T-helper 22 cell (primary cell): ENCODE measurements around the gene CTNND2.

Source experiments
- DNase-seq: peaks from one replicate; pipeline ENCODE4 v3.0.0-alpha.2; 2020; ENCODE audit warnings: low read depth

CTNND2 gene

GRCh38 chr5:11164531-11165294 lies 739.5 kb downstream of the CTNND2 start:
- DNase-seq = no peak

DNA sequence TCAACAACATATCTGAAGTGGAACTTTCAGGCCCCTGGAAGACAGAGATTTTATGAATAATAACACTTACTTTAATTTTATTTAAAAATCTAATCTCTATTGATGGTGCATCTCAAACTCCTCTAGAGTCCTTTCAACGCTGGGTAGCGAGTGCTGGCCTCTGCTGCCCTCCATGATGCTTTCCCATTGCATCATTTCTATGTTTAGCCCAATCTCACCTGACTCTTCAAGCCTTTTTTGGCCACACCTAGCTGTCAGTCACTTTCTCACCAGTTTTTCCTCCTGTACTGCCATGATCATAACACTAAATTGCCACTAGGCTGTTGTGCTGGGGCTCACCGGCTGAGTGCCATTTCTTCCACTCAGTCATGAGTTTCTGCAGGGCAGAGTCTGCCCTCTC lies 747.1 kb downstream of the CTNND2 start:
- DNase-seq = no peak

- no peak for DNase-seq
These were observed 750.4 kb downstream of the CTNND2 start for GRCh38 chr5:11153670-11154382.

DNA sequence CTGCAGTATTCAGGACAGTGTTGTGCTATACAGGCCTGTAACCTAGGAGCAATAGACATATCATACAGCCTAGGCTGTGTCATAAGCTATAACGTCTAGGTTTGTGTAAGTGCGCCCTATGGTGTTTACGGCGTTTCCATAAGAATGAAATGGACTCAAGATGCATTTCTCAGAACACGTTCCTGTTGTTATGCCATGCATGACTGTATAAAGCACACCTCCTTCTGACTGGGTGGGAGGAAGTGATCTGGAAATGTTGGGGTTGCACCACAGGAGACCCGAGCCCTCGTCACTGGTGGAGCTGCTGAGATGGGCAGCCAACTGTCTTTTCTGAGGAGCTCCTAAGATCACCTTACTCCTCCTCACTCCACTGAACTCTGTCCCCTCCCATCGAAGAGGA lies 751.9 kb downstream of the CTNND2 start:
- no peak for DNase-seq

DNA sequence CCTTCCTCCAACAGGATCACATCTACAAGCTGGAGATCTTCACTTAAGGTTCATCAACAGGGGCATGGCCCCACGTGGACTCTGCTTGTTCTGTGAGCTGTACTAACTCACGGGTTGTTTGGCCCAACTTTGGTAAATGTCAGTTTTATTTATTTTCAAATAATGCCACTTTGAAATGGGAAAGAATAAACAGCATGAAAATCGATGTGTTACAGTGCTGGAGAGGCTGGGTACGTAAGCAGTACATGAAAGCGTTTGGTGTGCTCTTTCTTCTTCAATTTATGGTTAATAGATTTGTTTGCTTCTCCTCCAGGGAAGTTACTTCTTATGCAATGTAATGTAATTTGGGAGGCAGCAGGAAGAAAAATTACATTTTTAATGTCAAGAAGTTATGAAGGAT lies 753.3 kb downstream of the CTNND2 start:
- DNase-seq = no peak

DNA sequence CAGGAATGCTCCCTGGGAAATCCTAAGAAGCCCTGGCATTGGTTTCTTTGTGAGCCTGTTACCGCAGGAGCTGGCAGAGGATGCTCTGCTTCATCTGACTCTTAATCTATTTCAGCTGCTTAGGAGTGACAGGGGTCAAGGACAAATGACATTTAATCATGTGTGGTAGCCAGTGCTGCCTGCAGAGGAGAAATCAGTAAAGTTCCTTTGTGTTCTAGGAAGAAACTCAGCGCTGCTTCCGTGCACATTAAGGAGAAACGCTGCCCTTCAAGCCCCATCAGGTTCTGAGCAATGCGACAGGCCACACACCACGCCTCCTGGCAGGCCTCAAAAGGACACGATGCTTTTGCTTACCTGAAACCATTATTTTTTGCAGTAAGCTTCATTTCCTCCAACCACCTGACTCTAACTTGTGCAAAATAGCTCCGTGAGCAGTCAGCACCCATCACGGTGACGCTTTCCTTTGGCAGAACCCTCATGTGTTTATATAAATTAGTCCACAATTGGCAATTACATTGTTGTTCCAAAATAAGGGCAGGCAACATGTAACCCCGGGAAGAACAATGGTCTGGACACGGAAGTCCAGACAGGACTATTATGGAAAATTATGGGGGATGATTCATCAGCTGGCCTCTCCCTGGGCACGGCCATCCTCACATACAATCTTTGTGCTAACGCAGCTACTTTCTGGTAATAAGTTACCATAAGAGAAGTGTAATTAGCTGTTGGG lies 755.3 kb downstream of the CTNND2 start:
- DNase-seq = no peak

DNA sequence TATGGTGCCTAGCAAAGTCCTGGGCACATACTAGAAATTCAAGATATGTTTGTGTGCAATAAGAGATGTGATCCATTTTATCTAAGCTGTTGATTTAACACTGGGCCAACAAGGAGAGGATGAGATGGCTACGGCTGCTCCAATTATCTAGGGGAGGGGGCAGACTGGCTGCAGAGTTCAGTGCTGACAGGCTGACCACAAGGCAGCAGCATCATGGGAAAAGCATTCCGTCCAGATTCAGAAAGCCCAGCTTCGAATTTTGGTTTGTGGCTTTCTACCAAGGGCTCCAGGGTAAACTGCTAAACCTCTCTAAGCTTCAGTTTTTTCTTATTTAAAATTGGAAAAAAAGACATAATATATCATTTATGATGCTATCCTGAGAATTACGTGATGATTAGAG lies 758.1 kb downstream of the CTNND2 start:
- no peak for DNase-seq

DNA sequence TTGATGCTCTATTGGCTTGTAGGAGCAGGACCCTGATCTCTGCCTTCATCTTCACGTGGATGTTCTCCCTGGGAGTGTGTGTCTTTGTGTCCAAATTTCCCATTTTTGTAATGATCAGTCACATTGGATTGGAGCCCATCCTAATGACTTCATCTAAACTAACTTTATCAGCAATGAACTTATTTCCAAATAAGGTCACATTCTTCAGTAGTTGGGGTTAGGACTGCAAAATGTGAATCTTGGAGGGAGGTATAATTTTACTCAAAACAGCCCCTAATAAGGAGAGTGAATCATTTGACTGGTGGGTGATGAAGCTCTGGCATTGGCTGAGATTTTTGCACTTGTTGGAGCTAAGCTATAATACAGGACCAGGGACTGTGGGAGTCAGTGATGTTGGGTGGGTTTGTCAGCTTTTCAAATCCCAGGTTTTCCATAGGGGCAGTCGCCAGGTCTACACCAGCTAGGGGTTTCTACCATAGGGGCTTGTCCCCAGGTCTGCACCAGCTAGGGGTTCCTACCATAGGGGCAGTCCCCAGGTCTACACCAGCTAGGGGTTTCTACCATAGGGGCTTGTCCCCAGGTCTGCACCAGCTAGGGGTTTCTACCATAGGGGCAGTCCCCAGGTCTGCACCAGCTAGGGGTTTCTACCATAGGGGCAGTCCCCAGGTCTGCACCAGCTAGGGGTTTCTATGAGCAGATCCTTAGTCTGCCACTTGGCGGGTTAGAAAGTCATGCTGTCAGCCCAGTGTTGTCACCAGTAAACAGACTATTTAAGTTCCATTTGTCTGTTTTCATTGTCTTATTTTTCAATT lies 760.6 kb downstream of the CTNND2 start:
- no peak for DNase-seq

- no peak for DNase-seq
These were observed 764.9 kb downstream of the CTNND2 start for GRCh38 chr5:11139217-11139865.

GRCh38 chr5:11130131-11130530 lies 774.1 kb downstream of the CTNND2 start:
- DNase-seq = no peak

DNA sequence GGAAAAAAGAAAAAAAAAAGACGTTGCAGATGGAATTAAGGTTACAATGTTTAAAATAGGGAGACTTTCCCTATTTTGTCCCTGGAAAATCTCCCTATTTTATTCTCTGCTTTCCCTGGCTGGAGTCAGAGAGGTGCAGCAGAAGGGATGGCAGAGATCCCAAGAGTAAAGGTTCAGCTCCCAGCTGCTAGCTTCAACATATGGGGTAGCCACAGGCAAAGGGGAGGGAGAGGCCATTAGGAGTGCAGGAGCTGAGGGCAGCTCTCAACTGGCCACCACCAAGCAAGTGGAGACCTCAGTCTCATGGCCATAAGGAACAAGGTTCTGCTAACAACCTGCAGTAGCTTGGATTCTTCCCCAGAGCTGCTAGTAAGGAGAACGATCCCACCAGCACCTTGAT lies 776.2 kb downstream of the CTNND2 start:
- no peak for DNase-seq

DNA sequence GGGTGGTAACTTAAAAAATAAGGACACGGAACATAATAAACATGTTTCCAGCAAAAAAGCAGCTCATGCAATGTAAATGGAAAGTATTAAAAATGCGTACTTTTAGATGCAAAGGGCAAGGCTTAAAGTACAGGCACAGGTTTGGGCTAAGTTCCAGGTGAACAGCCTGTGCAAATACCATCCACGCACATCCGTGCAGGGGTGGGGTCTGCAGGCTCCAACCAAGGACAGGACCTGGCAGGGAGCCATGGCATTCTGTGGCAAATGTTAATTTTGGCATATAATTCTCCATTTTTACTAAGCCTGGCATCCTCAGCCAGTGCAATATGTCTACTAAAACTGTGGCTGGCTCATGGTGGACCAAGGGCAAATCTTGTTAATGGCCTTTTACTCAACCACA lies 777.4 kb downstream of the CTNND2 start:
- no peak for DNase-seq

GRCh38 chr5:11121885-11122284 lies 782.4 kb downstream of the CTNND2 start:
- DNase-seq = no peak

GRCh38 chr5:11110128-11110527 lies 794.1 kb downstream of the CTNND2 start:
- DNase-seq = no peak

- DNase-seq = no peak
These were observed 798.5 kb downstream of the CTNND2 start for GRCh38 chr5:11105696-11106095.

- DNase-seq = no peak
These were observed 799.6 kb downstream of the CTNND2 start for GRCh38 chr5:11104651-11105112.

GRCh38 chr5:11104210-11104609 lies 800.0 kb downstream of the CTNND2 start:
- no peak for DNase-seq

- DNase-seq = no peak
These were observed 820.1 kb downstream of the CTNND2 start for GRCh38 chr5:11084111-11084510.

DNA sequence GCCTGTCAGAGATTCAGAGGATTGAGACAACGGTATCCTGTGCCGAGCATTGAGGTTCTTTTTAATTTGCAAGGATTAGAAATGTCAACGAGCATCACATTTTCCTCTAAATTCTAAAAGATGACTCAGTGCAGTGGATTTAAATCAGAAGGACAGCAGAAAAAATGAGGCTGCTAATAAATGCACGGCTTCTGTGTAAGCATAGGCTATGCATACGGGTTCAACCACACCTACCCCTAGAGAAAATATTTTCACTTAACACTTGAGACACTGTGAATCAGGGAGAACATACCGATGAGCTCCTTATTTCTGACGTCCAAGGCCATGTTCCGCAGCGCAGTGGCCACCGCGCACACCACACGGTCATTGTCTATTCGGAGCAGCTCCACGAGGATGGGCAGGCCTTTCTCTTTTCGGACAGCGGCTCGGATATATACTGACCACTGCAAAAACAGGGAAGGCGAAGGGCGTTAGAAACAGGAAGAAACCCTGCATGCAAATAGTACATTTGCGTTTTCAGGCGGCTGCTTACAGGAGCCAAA lies 821.8 kb downstream of the CTNND2 start:
- DNase-seq = no peak

- DNase-seq = no peak
These were observed 827.2 kb downstream of the CTNND2 start for GRCh38 chr5:11076945-11077613.
